IPS-NIHi7 (cell line): ENCODE data around the gene SH3RF3.

ENCODE experiments used
- DNase-seq: peaks from one replicate; pipeline ENCODE4 v3.0.0; 2012; ENCODE audit warnings: mixed read lengths; ENCODE audit errors: extremely low spot score

Gene SH3RF3

GRCh38 chr2:109201465-109202327, 72.7 kb downstream of the SH3RF3 start:
- DNase-seq, result no peak

- DNase-seq, result no peak
Observed at GRCh38 chr2:109202486-109202885, 73.5 kb downstream of the SH3RF3 start.

- no peak for DNase-seq
Observed at GRCh38 chr2:109203246-109204011, 74.4 kb downstream of the SH3RF3 start.

- DNase-seq, result no peak
Observed at GRCh38 chr2:109204412-109204811, 75.4 kb downstream of the SH3RF3 start.

GRCh38 chr2:109205447-109205846, 76.4 kb downstream of the SH3RF3 start:
- DNase-seq, result no peak

- no peak for DNase-seq
Observed at GRCh38 chr2:109206569-109207146, 77.7 kb downstream of the SH3RF3 start.

GRCh38 chr2:109207176-109207575, 78.2 kb downstream of the SH3RF3 start:
- DNase-seq, result no peak

- DNase-seq, result peak; percentile 45
Observed at GRCh38 chr2:109208071-109208950, 79.3 kb downstream of the SH3RF3 start.

- no peak for DNase-seq
Observed at GRCh38 chr2:109208951-109209335, 79.9 kb downstream of the SH3RF3 start.

- DNase-seq, result peak; percentile 43
Observed at GRCh38 chr2:109209412-109209811, 80.4 kb downstream of the SH3RF3 start.

GRCh38 chr2:109209941-109210340, 80.9 kb downstream of the SH3RF3 start:
- no peak for DNase-seq

GRCh38 chr2:109210431-109211200, 81.6 kb downstream of the SH3RF3 start:
- no peak for DNase-seq

GRCh38 chr2:109211315-109211714, 82.3 kb downstream of the SH3RF3 start:
- no peak for DNase-seq

- no peak for DNase-seq
Observed at GRCh38 chr2:109212836-109213563, 84.0 kb downstream of the SH3RF3 start.

- no peak for DNase-seq
Observed at GRCh38 chr2:109213646-109214433, 84.8 kb downstream of the SH3RF3 start.

GRCh38 chr2:109214651-109215371, 85.8 kb downstream of the SH3RF3 start:
- no peak for DNase-seq

- no peak for DNase-seq
Observed at GRCh38 chr2:109215866-109216265, 86.9 kb downstream of the SH3RF3 start.

- no peak for DNase-seq
Observed at GRCh38 chr2:109216332-109216731, 87.3 kb downstream of the SH3RF3 start.
